SJCRH30 (cell line): ENCODE measurements around the gene ZNF343. TPM values are rescaled to one million over a fixed set of nuclear protein-coding genes. Genes with fewer than 3 reads are reported as not detected.

Experiments
- DNase-seq, 2 experiments: peaks; one replicate each; pipeline ENCODE4 v3.0.0-alpha.2; 2015 to 2020
- H3K27ac ChIP-seq: fragments of 250-450 bp; sonication (Bioruptor Pico); 2 replicates; pipeline ENCODE4 v1.5.1; 2020; ENCODE audit warnings: mild to moderate bottlenecking, moderate library complexity
- H3K27me3 ChIP-seq: fragments of 250-450 bp; sonication (Bioruptor Pico); 2 replicates; pipeline ENCODE4 v1.5.1; 2020; ENCODE audit warnings: mild to moderate bottlenecking, moderate library complexity
- H3K36me3 ChIP-seq: fragments of 250-450 bp; sonication (Bioruptor Pico); 2 replicates; pipeline ENCODE4 v1.5.1; 2020; ENCODE audit warnings: mild to moderate bottlenecking, moderate library complexity
- H3K4me1 ChIP-seq: fragments of 250-450 bp; sonication (Bioruptor Pico); 2 replicates; pipeline ENCODE4 v1.5.1; 2020; ENCODE audit warnings: mild to moderate bottlenecking, moderate library complexity
- H3K4me3 ChIP-seq: fragments of 250-450 bp; sonication (Bioruptor Pico); 2 replicates; pipeline ENCODE4 v1.5.1; 2020; ENCODE audit warnings: mild to moderate bottlenecking, moderate library complexity
- H3K9me3 ChIP-seq: fragments of 250-450 bp; sonication (Bioruptor Pico); replicated peaks from 2 replicates; pipeline ENCODE4 v1.5.1; 2020; ENCODE audit warnings: mild to moderate bottlenecking, moderate library complexity
- total RNA-seq: library from RNA; depleted of rRNA; stranded (reverse); fragments of >200 nt; shearing (Covaris generic); gene quantifications from 2 replicates; pipeline ENCODE4 v1.2.3, GENCODE V29; 2014; rRNA removed

The ZNF343 gene
- total RNA-seq, 1 experiment from 2014 or later, result 12.5 TPM

DNA sequence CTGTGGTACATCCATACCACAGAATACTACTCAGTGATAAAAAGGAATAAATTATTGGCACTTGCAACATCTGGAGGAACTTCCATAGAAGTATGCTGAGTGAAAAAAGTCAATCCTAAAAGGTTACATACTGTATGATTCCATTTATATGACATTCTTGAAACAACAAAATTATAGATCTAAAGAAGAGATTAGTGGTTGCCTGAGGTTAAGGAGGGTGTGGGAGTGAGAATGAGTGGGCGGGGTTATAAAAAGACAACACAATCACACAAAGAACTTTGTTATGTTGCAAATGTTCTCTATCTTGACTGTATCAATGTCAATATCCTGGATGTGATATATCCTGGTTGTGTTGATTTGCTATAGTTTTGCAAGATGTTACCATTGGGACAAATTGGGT, 59.3 kb downstream of the ZNF343 start:
- Histone ChIP-seq H3K4me3 (no peak overlapping the region), H3K27me3 (no peaks in the 10 kb centered on the region), H3K9me3 (no peaks in the 10 kb centered on the region), H3K4me1 (no peaks in the 10 kb centered on the region), H3K27ac (no peak overlapping the region), H3K36me3 (no peaks in the 10 kb centered on the region)
- no peak for DNase-seq

DNA sequence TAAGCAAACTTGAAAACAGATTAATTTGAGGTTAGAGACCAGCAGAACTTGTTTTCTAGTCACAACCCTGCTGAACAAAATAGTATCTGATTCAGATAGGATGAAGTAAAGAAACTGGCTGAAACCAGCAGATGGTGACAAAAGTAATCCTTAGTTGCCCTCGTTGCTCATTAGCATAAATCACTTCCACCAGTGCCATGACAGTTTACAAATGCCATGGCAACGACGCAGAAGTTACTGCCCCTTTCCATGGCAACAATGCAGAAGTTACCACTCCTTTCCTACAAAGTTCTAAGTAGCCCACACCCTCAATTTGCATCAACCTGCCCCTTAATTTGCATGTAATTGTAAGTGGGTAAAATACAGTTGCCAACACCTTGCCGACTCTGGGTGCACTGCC, 61.9 kb downstream of the ZNF343 start:
- no peak for DNase-seq
- no peaks in the 10 kb centered on the region for H3K9me3 ChIP-seq
- no peak overlapping the region for H3K4me3 ChIP-seq
- H3K36me3 ChIP-seq, result no peaks in the 10 kb centered on the region
- H3K27ac ChIP-seq, result no peak overlapping the region
- no peaks in the 10 kb centered on the region for H3K27me3 ChIP-seq
- no peaks in the 10 kb centered on the region for H3K4me1 ChIP-seq

Other genes with a start within 250 kb of the ZNF343 start
- gene TGM3, start 212.9 kb downstream of the ZNF343 start, total RNA-seq, result not detected in 2 replicates
- not detected in 2 replicates for gene TGM6, start 128.0 kb downstream of the ZNF343 start, total RNA-seq
- 401 and 455 TPM in 2 replicates for gene SNRPB, start 38.1 kb downstream of the ZNF343 start, total RNA-seq
- 0.15 and 0.24 TPM in 2 replicates for gene TMC2, start 27.7 kb upstream of the ZNF343 start, total RNA-seq
- gene NOP56, start 143.7 kb upstream of the ZNF343 start, total RNA-seq, result 295 and 334 TPM in 2 replicates
- gene IDH3B, start 155.3 kb upstream of the ZNF343 start, total RNA-seq, result 119 and 126 TPM in 2 replicates
- gene EBF4, start 183.9 kb upstream of the ZNF343 start, total RNA-seq, result 2.6 and 5.2 TPM in 2 replicates